IMR-90 (cell line): ENCODE results near the gene NDUFB10. TPM values are rescaled to one million over a fixed set of nuclear protein-coding genes. Genes with fewer than 3 reads are reported as not detected.

ENCODE experiments used
- ATAC-seq: fragments of 200-7000 bp; cut with Tn5 transposase; 2 replicates; pipeline ENCODE4 v1.9.1; 2020; ENCODE audit warnings: low read depth, mild to moderate bottlenecking, moderate library complexity
- BruUV-seq: library from RNA; stranded (reverse); fragments of 400-500 nt; replicated peaks from 2 replicates; lab custom pipeline; 2021; lab: Mats Ljungman, UMichigan
- CTCF ChIA-PET: fragments of 300-600 bp; formaldehyde crosslinking; extraction: SDS; loops from one replicate; lab custom pipeline; 2021; ENCODE audit warnings: antibody characterized with exemption; lab: Yijun Ruan, JAX
- POLR2A ChIA-PET: fragments of 300-600 bp; sonication (Branson Sonifier 250); formaldehyde crosslinking; loops from one replicate; lab custom pipeline; 2022; ENCODE audit warnings: antibody characterized with exemption; ENCODE audit not compliant: unreplicated experiment; lab: Charles Lee
- DNase-seq: peaks from one replicate; pipeline ENCODE4 v3.0.0; 2013
- H2AFZ ChIP-seq: replicated peaks from 2 replicates; pipeline ENCODE3; 2013; ENCODE audit warnings: low read length, mild to moderate bottlenecking; ENCODE audit not compliant: poor library complexity
- H2AK5ac ChIP-seq: 2 replicates; pipeline ENCODE4 v1.6.1; 2013; ENCODE audit warnings: low read depth, low read length, inconsistent platforms
- H2AK9ac ChIP-seq: replicated peaks from 2 replicates; pipeline ENCODE3; 2013; ENCODE audit warnings: mild to moderate bottlenecking, low read depth, low read length, moderate library complexity; ENCODE audit not compliant: poor library complexity
- H2BK120ac ChIP-seq: 2 replicates; pipeline ENCODE4 v1.6.1; 2013; ENCODE audit warnings: low read depth, low read length, inconsistent platforms
- H2BK15ac ChIP-seq: 3 replicates; pipeline ENCODE4 v1.6.1; 2013; ENCODE audit warnings: low read depth, low read length, inconsistent platforms
- H2BK20ac ChIP-seq: 2 replicates; pipeline ENCODE4 v1.6.1; 2013; ENCODE audit warnings: low read depth, mild to moderate bottlenecking, inconsistent platforms, low read length, moderate library complexity
- H2BK5ac ChIP-seq: 2 replicates; pipeline ENCODE4 v1.6.1; 2013; ENCODE audit warnings: mild to moderate bottlenecking, low read depth, low read length, inconsistent platforms; ENCODE audit not compliant: poor library complexity, severe bottlenecking
- H3K14ac ChIP-seq: replicated peaks from 2 replicates; pipeline ENCODE4 v1.6.1; 2013; ENCODE audit warnings: low read depth, low read length, inconsistent platforms
- H3K18ac ChIP-seq: 2 replicates; pipeline ENCODE4 v1.6.1; 2013; ENCODE audit warnings: low read depth, low read length, control low read depth
- H3K23ac ChIP-seq: 2 replicates; pipeline ENCODE4 v1.6.1; 2013; ENCODE audit warnings: low read depth, low read length, inconsistent platforms
- H3K27ac ChIP-seq: 2 replicates; pipeline ENCODE4 v1.5.1; 2013; ENCODE audit warnings: mild to moderate bottlenecking, control low read depth, low read length; ENCODE audit not compliant: insufficient read depth
- H3K27me3 ChIP-seq: 2 replicates; pipeline ENCODE4 v1.6.1; 2013; ENCODE audit warnings: low read length; ENCODE audit not compliant: control insufficient read depth, insufficient read depth
- H3K36me3 ChIP-seq: 2 replicates; pipeline ENCODE4 v1.6.1; 2013; ENCODE audit warnings: low read length, mixed read lengths; ENCODE audit not compliant: control insufficient read depth, insufficient read depth
- H3K4ac ChIP-seq: 2 replicates; pipeline ENCODE4 v1.6.1; 2013; ENCODE audit warnings: low read depth, low read length, inconsistent platforms
- H3K4me1 ChIP-seq: 2 replicates; pipeline ENCODE4 v1.6.1; 2013; ENCODE audit warnings: low read length, mixed read lengths; ENCODE audit not compliant: control insufficient read depth, insufficient read depth
- H3K4me2 ChIP-seq: 2 replicates; pipeline ENCODE4 v1.6.1; 2013; ENCODE audit warnings: low read depth, mild to moderate bottlenecking, control low read depth, low read length, moderate library complexity
- H3K4me3 ChIP-seq: 2 replicates; pipeline ENCODE4 v1.5.1; 2013; ENCODE audit warnings: low read depth, mild to moderate bottlenecking, control low read depth, low read length, moderate library complexity; ENCODE audit not compliant: insufficient read depth
- H3K56ac ChIP-seq: 2 replicates; pipeline ENCODE4 v1.6.1; 2013; ENCODE audit warnings: low read length, inconsistent platforms; ENCODE audit not compliant: insufficient read depth; ENCODE audit errors: extremely low read depth
- H3K79me1 ChIP-seq, 2 experiments: 2 replicates each; pipeline ENCODE4 v1.6.1; 2013; ENCODE audit warnings: low read length in 2 of 2, inconsistent platforms in 1 of 2, low read depth in 1 of 2
- H3K9ac ChIP-seq: 2 replicates; pipeline ENCODE4 v1.6.1; 2013; ENCODE audit warnings: low read depth, low read length, control low read depth
- H3K9me1 ChIP-seq: 2 replicates; pipeline ENCODE4 v1.6.1; 2013; ENCODE audit warnings: low read length, inconsistent platforms; ENCODE audit not compliant: insufficient read depth
- H3K9me3 ChIP-seq: 2 replicates; pipeline ENCODE4 v1.6.1; 2013; ENCODE audit warnings: low read length; ENCODE audit not compliant: control insufficient read depth, insufficient read depth
- H4K20me1 ChIP-seq: 2 replicates; pipeline ENCODE4 v1.6.1; 2013; ENCODE audit warnings: low read length, inconsistent platforms; ENCODE audit not compliant: insufficient read depth
- H4K5ac ChIP-seq: 2 replicates; pipeline ENCODE4 v1.6.1; 2013; ENCODE audit warnings: mild to moderate bottlenecking, low read depth, low read length, control low read depth
- H4K8ac ChIP-seq, 2 experiments: 2 replicates each; pipeline ENCODE4 v1.6.1; 2013; ENCODE audit warnings: low read depth in 2 of 2, low read length in 2 of 2, control low read depth in 1 of 2, inconsistent platforms in 1 of 2
- H4K91ac ChIP-seq: 2 replicates; pipeline ENCODE4 v1.6.1; 2013; ENCODE audit warnings: low read depth, low read length, inconsistent platforms; ENCODE audit not compliant: insufficient read depth
- BHLHE40 ChIP-seq: fragments of 150-350 bp; IDR thresholded peaks from 2 replicates; pipeline ENCODE4 v1.6.1; 2016; ENCODE audit warnings: mild to moderate bottlenecking, low read depth, low read length
- CEBPB ChIP-seq: IDR thresholded peaks from 2 replicates; pipeline ENCODE4 v1.6.1; 2012; ENCODE audit warnings: low read depth, low read length, improper control_type of control experiment
- CHD1 ChIP-seq: IDR thresholded peaks from 2 replicates; pipeline ENCODE4 v1.6.1; 2012; ENCODE audit warnings: low read depth, low read length, improper control_type of control experiment
- CTCF ChIP-seq: conservative IDR thresholded peaks from 2 replicates; pipeline ENCODE4 v1.5.1; 2012; ENCODE audit warnings: mild to moderate bottlenecking, low read depth, low read length, improper control_type of control experiment
- FOS ChIP-seq: fragments of 150-350 bp; IDR thresholded peaks from 2 replicates; pipeline ENCODE4 v1.6.1; 2016; ENCODE audit warnings: low read depth, low read length
- MAFK ChIP-seq: IDR thresholded peaks from 2 replicates; pipeline ENCODE4 v1.6.1; 2012; ENCODE audit warnings: low read depth, low read length, improper control_type of control experiment
- MAZ ChIP-seq: IDR thresholded peaks from 2 replicates; pipeline ENCODE4 v1.6.1; 2012; ENCODE audit warnings: low read depth, mild to moderate bottlenecking, low read length, improper control_type of control experiment, moderate library complexity, borderline replicate concordance
- MXI1 ChIP-seq: IDR thresholded peaks from 2 replicates; pipeline ENCODE4 v1.6.1; 2012; ENCODE audit warnings: low read depth, mild to moderate bottlenecking, low read length, moderate library complexity, borderline replicate concordance
- NFE2L2 ChIP-seq: fragments of 150-350 bp; IDR thresholded peaks from 2 replicates; pipeline ENCODE4 v1.6.1; 2016; ENCODE audit warnings: low read depth, mild to moderate bottlenecking, low read length
- POLR2A ChIP-seq: IDR thresholded peaks from 2 replicates; pipeline ENCODE4 v1.6.1; 2012; ENCODE audit warnings: mild to moderate bottlenecking, low read depth, low read length
- RAD21 ChIP-seq: IDR thresholded peaks from 2 replicates; pipeline ENCODE4 v1.6.1; 2012; ENCODE audit warnings: low read length, improper control_type of control experiment
- RCOR1 ChIP-seq: IDR thresholded peaks from 2 replicates; pipeline ENCODE4 v1.6.1; 2012; ENCODE audit warnings: mild to moderate bottlenecking, low read length, improper control_type of control experiment; ENCODE audit not compliant: insufficient replicate concordance
- RFX5 ChIP-seq: IDR thresholded peaks from 2 replicates; pipeline ENCODE4 v1.8.0; 2012; ENCODE audit warnings: low read depth, mild to moderate bottlenecking, low read length, moderate library complexity
- SMC3 ChIP-seq: fragments of 150-350 bp; IDR thresholded peaks from 2 replicates; pipeline ENCODE4 v1.6.1; 2016; ENCODE audit warnings: low read depth, mild to moderate bottlenecking, antibody characterized with exemption, low read length, moderate library complexity
- WGBS, 2 experiments: methylation state at CpG; one replicate each; pipeline versions ENCODE4 v1.1.5 to v1.1.7; 2013; ENCODE audit warnings: missing lambda C conversion rate in 2 of 2; ENCODE audit not compliant: insufficient read length in 1 of 2; ENCODE audit errors: extremely low coverage in 2 of 2; 5-methylcytosine and 5-hydroxymethylcytosine counted together
- dilution Hi-C: fragments of 300-500 bp; cut with HindIII; formaldehyde crosslinking; loops from one replicate; pipeline ENCODE4 v1.14.3; 2018; ENCODE audit warnings: low sequenced_read_pairs; ENCODE audit not compliant: unreplicated experiment
- in situ Hi-C: fragments of 300-500 bp; cut with MboI; formaldehyde crosslinking; loops from 3 replicates; pipeline ENCODE4 v1.14.3; 2019; ENCODE audit warnings: low sequenced_read_pairs, inconsistent platforms, mixed read lengths
- intact Hi-C: fragments of 100-400 bp; cut with micrococcal nuclease; formaldehyde crosslinking; loops from 2 replicates; pipeline ENCODE4 v1.10.0; 2022
- polyA plus RNA-seq, 3 experiments: library from polyadenylated mRNA; depleted of rRNA; stranded (reverse); fragments of >200 nt; gene quantifications; 2 replicates each; pipeline ENCODE4 v1.2.3, GENCODE V29; 2012; ENCODE audit warnings: low replicate concordance in 1 of 3
- total RNA-seq: library from RNA; depleted of rRNA; stranded (reverse); fragments of >200 nt; gene quantifications from 2 replicates; pipeline ENCODE4 v1.2.3, GENCODE V29; 2012
- TF ChIP-seq, protein P1 (sequence below): fragments of 150-350 bp; IDR thresholded peaks from 2 replicates; pipeline ENCODE4 v1.6.1; 2016; ENCODE audit warnings: low read depth, mild to moderate bottlenecking, low read length, moderate library complexity, borderline replicate concordance
- TF ChIP-seq, protein P2 (sequence below): fragments of 150-350 bp; IDR thresholded peaks from 2 replicates; pipeline ENCODE4 v1.6.1; 2017; ENCODE audit warnings: mild to moderate bottlenecking, antibody characterized with exemption, low read length, low read depth

Gene NDUFB10
- total and polyA plus RNA-seq, 2 of the 4 experiments (the other 2 are of a cell fraction): 189 to 220 TPM

- H3K4me2 ChIP-seq: no peak overlapping the region
- H3K4me1 ChIP-seq: peaks cover 5% of the 10 kb centered on the region; the same call in 1 of the 2 replicates
- H3K79me1 ChIP-seq: peaks cover 9 to 13% of the 10 kb centered on the region in 2 experiments; a peak in 3 of 4 replicates
- TF ChIP-seq RFX5 (no peak), NFE2L2 (no peak), MXI1 (no peak), POLR2A (no peak), RCOR1 (no peak), CHD1 (no peak), SMC3 (no peak), CEBPB (no peak), BHLHE40 (no peak), MAFK (no peak), FOS (no peak), MAZ (no peak), RAD21 (no peak), CTCF (no peak)
- TF ChIP-seq, protein P1, sequence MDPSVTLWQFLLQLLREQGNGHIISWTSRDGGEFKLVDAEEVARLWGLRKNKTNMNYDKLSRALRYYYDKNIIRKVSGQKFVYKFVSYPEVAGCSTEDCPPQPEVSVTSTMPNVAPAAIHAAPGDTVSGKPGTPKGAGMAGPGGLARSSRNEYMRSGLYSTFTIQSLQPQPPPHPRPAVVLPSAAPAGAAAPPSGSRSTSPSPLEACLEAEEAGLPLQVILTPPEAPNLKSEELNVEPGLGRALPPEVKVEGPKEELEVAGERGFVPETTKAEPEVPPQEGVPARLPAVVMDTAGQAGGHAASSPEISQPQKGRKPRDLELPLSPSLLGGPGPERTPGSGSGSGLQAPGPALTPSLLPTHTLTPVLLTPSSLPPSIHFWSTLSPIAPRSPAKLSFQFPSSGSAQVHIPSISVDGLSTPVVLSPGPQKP: no peak
- TF ChIP-seq, protein P2, sequence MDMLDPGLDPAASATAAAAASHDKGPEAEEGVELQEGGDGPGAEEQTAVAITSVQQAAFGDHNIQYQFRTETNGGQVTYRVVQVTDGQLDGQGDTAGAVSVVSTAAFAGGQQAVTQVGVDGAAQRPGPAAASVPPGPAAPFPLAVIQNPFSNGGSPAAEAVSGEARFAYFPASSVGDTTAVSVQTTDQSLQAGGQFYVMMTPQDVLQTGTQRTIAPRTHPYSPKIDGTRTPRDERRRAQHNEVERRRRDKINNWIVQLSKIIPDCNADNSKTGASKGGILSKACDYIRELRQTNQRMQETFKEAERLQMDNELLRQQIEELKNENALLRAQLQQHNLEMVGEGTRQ: no peak
- H3K36me3 ChIP-seq: peaks cover 23% of the 10 kb centered on the region
- no peak overlapping the region for H3K4me3 ChIP-seq
- H2BK20ac ChIP-seq: no peak overlapping the region
- no peak overlapping the region for H2AK5ac ChIP-seq
- no peak overlapping the region for H4K5ac ChIP-seq
- no peak overlapping the region for H3K14ac ChIP-seq
- H4K20me1 ChIP-seq: no peaks in the 10 kb centered on the region
- H3K23ac ChIP-seq: no peak overlapping the region
- ChIA-PET CTCF (no interaction called here), POLR2A (no interaction called here)
- no peaks in the 10 kb centered on the region for H3K9me1 ChIP-seq
- H2BK5ac ChIP-seq: no peak overlapping the region
- no peak overlapping the region for H4K91ac ChIP-seq
- dilution Hi-C loops (no loop called here), in situ Hi-C loops (no loop called here), intact Hi-C loops (no loop called here)
- no peak overlapping the region for H3K9ac ChIP-seq
- H2AK9ac ChIP-seq: no peak overlapping the region
- no peak overlapping the region for H2AFZ ChIP-seq
- 95% methylated on average over 3 of the region's 17 CpGs; no CpG with 5 or more reads in 1 of the 2 experiments for WGBS, 2 experiments
- H2BK15ac ChIP-seq: no peak overlapping the region
- H4K8ac ChIP-seq: no peak overlapping the region
- no peaks in the 10 kb centered on the region for H3K27me3 ChIP-seq
- H3K18ac ChIP-seq: no peak overlapping the region
- no peak overlapping the region for H3K4ac ChIP-seq
- H3K56ac ChIP-seq: no peak overlapping the region
- no TSS peak for BruUV-seq
- ATAC-seq: no peak
- H2BK120ac ChIP-seq: no peak overlapping the region
- H3K27ac ChIP-seq: no peak overlapping the region
- H3K9me3 ChIP-seq: no peaks in the 10 kb centered on the region
- DNase-seq: no peak
Measured at GRCh38 chr16:1938910-1939309, 20.4 kb upstream of the NDUFB10 start.
